GM19043 (cell line): ENCODE results near the gene SELENOP.
"Not testable (repeated sequence)": the region's sequence is repeated elsewhere in the genome, so short reads cannot be mapped to it uniquely, and the experiment has no call there.

ENCODE experiments used
- ATAC-seq: cut with Tn5 transposase; IDR thresholded peaks from one replicate; pipeline ENCODE4 v1.9.1; 2021; ENCODE audit warnings: low read depth; ENCODE audit not compliant: unreplicated experiment

The SELENOP gene

GRCh38 chr5:42826757-42827515 lies 15.2 kb upstream of the SELENOP start:
- no peak for ATAC-seq

GRCh38 chr5:42825422-42826148 lies 13.9 kb upstream of the SELENOP start:
- no peak for ATAC-seq

GRCh38 chr5:42824347-42824976 lies 12.8 kb upstream of the SELENOP start:
- ATAC-seq: no peak

- ATAC-seq: no peak
These were observed 10.9 kb upstream of the SELENOP start for GRCh38 chr5:42822548-42822947.

- ATAC-seq: no peak
These were observed 8.1 kb upstream of the SELENOP start for GRCh38 chr5:42819745-42820144.

- not testable (repeated sequence) for ATAC-seq
These were observed 4.9 kb upstream of the SELENOP start for GRCh38 chr5:42816546-42816945.

- ATAC-seq: no peak
These were observed 1.8 kb upstream of the SELENOP start for GRCh38 chr5:42813533-42813932.

GRCh38 chr5:42812620-42813019 lies 928 bp upstream of the SELENOP start:
- no peak for ATAC-seq

GRCh38 chr5:42810834-42811590 lies 680 bp downstream of the SELENOP start:
- no peak for ATAC-seq

- no peak for ATAC-seq
These were observed 2.6 kb downstream of the SELENOP start for GRCh38 chr5:42808888-42809611.

GRCh38 chr5:42807722-42808447 lies 3.8 kb downstream of the SELENOP start:
- ATAC-seq: no peak

GRCh38 chr5:42806701-42807262 lies 4.9 kb downstream of the SELENOP start:
- no peak for ATAC-seq

GRCh38 chr5:42806004-42806700 lies 5.5 kb downstream of the SELENOP start:
- no peak for ATAC-seq

- ATAC-seq: no peak
These were observed 6.9 kb downstream of the SELENOP start for GRCh38 chr5:42804717-42805339.

GRCh38 chr5:42801516-42802166 lies 10.1 kb downstream of the SELENOP start:
- no peak for ATAC-seq

GRCh38 chr5:42800748-42801330 lies 10.9 kb downstream of the SELENOP start:
- no peak for ATAC-seq

GRCh38 chr5:42799668-42800114 lies 12.0 kb downstream of the SELENOP start:
- ATAC-seq: no peak
